Activated CD4-positive, alpha-beta T cell treated with anti-CD3 and anti-CD28 coated beads, Interleukin-2, amount 50 U/mL, for 48 hours (primary cell): ENCODE data around the gene UTS2B.
"Not testable (repeated sequence)": the region's sequence is repeated elsewhere in the genome, so short reads cannot be mapped to it uniquely, and the experiment has no call there.

Experiments
- DNase-seq, 2 experiments: peaks; one replicate each; pipeline ENCODE4 v3.0.0-alpha.2; 2020

The UTS2B gene

DNA sequence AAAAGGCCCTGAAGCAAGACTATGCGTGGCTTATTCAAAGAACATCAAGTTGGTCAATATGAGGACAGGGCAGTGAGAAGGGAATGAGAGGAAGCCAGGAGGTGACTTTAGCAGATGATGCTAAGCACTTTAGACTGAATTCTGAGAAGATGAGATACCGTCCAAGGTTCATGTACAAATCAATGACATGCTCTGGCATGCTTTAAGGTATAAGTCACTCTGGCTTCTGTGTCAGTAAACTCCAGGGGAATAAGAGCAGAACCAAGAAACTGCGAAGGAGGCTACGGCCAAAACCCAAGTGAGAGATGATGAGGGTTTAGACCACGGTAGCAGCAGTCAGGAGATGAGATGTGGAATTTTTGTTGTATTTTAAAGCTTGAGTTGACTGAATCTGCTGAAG lies 10.0 kb downstream of the UTS2B start:
- DNase-seq: no peak

DNA sequence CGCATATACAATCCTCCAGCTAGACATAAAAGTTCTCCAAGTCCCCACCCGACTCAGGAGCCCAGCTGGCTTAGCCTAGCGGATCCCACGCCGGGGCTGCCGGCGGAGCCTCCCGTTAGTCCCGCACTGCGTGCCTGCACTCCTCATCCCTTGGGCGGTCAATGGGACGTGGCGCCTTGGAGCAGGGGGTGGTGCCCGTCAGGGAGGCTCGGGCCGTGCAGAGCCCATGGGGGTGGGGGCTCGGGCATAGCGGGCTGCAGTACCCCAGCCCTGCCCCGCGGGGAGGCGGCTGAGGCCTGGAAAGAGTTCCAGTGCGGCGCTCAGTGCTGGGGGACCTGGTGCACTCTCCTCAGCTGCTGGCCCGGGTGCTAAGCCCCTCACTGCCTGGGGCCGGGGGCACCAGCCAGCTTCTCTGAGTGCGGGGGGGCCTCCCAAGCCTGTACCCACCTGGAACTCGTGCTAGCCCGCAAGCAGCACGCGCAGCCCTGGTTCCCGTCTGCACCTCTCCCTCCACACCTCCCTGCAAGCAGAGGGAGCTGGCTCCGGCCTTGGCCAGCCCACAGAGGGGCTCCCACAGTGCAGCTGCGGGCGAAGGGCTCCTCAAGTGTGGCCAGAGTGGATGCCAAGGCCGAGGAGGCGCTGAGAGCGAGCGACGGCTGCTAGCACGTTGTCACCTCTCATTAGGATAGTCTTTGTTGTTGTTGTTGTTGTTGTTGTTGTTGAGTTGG lies 13.3 kb downstream of the UTS2B start:
- no peak for DNase-seq

DNA sequence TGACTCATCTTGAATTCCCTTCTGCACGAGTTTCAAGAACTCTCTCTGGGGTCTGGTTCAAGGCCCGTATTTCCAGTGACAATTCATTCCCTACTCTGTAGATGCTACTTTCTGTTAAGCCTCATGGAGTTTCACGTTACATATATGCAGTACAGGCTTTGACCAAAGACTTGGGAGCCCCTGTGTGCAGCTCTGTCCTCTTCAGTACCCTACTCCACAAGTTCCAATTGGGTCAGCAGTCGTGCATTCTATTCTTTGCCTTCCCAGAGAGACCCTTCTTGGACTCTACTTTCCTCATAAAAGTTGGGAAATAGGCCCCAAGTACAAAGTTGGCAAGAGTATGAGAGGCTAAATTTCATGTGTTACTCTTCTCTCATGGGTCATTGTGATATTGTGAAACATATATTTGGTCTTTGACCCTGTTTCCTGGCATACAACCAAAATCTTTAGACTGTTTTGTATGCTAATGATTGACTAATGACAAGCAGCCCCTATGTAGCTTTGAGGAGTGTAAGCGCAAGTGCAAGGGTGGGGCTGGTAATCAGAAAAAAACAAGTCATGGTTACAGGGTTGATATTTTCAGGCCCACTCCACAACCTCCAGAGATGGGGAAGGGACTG lies 16.1 kb downstream of the UTS2B start:
- DNase-seq: no peak

DNA sequence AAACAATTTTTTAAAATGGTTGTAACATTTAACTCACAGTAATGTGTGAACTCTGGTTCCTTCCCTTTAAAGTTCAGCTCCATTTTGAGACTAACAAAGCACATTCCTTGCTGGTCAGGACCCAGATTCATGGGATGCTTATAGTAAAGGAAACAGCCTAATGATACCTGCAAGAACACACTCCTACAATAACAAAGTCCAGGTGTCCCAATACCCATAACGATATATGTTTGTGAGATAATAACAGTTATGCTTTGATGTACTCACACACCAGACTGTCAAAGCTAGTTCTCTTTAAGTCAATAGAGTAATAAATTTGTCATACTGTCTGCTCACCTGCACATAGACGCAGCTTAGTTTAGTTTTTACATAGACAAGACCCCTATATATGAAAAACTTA lies 17.0 kb downstream of the UTS2B start:
- no peak for DNase-seq

DNA sequence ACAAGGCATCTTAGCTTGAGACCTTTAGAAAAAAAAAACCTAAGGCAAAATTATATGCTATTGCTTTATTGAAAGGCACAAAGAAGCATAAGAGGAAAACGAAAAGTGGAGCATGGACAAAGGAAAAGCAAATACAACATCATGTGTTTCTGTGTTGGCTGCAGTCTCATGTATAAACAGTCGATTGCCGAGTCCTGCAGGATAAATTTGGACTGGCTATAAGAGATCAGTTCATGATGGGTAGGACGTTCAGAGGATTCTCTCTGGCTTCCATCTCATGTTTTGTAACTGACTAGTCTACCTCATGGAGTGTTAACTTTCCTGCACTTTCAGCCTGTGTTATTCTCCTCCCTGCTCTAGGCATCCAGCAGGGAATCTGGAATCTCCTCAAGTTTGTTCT lies 23.0 kb downstream of the UTS2B start:
- no peak for DNase-seq

DNA sequence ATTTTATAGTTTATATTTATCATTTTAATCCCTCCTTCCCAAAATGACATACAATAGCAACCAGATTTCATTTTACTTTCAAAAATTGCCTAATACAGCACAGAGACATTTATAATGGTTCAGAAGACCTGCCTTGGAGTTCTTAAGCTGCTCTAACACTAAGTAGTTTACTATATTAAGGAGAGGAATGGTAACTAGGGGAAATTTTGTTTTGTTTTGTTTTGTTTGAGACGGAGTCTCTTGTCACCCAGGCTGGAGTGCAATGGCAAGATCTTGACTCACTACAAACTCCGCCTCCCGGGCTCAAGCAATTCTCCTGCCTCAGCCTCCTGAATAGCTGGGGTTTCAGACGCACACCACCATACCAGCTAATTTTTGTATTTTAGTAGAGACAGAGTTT lies 23.9 kb downstream of the UTS2B start:
- no peak for DNase-seq

DNA sequence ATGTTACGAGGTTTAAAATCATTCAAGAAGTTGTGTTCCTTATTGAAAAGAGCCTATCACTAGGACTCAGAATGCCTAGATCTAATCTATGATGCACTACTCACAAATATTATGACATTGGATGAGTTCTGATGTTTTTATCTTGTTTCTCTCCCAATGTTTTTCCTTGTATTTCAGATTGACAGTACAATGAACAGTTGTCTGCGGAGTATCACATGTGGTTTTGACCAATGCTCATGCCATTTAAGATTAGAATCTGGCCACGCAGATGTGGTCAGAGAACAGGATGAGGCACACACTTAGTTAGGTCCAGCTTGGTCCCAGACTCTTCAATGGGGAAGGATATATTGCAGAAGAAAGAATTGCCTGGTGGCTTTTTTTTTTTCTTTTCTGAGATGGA lies 26.7 kb downstream of the UTS2B start:
- no peak for DNase-seq

DNA sequence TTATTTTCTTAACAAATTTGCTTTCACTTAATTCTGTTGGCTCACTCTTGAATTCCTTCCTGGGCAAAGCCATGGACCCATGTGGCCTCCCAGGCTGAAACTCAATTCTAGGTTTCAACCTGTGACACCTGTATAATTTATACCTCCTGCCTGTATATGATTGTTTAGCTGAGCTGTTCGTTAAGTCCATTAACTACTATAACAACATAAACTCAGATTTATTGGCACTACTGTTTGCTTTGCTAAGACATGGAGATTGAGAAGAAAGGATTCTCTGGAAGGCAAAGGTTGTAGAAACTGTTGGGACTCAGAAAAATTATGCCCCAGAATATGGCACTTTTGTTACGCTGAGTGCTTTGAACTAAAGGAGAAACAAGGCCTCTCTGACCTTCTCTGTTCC lies 27.9 kb downstream of the UTS2B start:
- no peak for DNase-seq

DNA sequence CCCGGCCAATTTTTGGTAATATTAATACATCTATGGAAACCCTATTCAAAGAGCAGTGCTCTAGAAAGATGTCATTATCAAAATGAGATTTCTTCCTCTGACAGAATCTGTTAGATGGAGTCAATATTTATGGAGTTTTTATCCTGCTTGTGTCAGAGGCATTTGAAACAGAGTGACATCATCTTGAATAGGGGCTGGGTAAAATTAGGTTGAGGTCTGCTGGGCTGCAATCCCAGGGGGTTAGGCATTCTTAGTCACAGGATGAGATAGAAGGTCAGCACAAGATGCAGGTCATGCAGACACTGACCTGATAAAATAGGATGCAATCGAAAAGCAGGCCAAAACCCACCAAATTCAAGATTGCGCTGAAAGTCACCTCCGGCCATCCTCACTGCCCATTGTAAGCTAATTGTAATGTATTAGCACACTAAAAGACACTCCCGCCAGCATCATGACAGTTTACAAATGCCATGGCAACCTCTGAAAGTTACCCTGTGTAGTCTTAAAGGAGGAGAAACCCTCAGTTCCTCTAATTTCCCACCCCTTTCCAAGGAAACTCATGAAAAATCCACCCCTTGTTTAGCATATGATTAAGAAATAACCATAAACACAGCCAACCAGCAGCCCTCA lies 28.4 kb downstream of the UTS2B start:
- no peak for DNase-seq

DNA sequence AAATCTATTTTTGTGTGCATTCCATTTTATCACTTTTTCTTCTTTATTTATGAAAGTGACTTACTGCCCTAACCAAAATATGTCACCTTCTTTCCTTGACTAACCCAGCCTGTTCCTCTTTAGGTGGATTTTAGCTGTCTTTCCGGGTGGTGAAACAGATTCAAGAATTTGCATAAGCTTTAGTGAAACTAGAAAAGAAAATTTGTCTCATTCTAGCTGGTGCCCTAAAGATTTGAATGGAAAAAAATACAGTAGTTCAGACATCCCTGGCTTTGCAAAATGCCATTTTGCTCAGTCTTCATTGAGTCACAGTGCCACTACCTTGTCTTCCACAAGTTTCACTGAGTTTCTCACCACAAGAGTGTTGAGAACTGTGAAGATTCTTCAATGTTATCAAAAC lies 29.3 kb downstream of the UTS2B start:
- no peak for DNase-seq

DNA sequence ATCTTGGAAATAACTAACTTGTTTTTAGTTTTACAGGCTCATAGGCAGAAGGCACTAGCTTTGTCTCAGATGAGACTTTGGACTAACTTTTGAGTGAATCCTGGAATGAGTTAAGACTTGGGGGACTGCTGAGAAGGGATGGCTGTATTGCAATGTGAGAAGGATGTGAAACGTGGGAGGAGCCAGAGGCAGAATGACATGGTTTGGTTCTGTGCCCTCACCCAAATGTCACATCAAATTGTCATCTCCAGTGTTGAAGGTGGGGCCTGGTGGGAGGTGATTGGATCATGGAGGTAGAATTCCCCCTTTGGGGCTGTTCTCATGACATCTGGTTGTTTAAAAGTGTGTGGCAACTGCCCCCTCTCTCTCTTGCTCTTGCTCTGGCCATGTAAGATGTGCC lies 29.9 kb downstream of the UTS2B start:
- no peak for DNase-seq

DNA sequence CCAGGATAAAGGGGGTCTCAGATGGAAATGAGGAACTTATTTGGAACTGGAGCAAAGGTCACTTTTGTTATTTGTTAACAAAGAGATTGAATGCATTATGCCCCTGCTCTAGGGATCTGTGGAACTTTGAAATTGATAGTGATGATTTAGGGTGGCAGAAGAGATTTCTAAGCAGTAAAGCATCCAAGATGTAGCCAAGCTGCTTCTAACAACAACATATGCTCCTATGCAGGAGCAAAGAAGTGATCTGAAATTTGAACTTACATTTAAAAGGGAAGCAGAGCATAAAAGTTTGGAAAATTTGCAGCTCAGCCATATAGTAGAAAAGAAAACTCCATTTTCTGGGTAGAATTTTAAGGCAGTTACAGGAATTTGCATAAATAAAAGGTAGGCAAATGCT lies 31.5 kb downstream of the UTS2B start:
- no peak for DNase-seq

DNA sequence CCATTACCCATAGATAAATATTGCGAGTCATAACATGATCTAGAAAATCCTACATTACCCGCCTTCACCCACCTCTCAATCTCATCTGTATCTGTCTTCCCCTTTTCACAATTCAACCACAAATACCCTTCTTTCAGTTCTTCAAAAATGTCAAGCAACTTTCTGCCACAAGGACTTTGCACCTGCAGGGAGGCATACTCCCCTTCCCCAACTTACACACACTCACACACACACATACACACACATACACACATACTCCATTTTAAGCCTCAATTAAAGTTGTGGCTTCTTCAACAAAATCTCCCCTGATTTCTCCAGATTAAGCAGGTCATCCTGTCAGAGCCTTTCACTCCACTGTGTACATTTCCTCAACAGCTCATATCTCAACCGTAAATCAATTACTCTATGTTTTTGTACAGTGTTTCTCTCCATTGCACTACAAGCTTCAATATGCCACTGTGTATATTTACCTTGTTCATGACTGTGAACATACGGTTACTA lies 34.2 kb downstream of the UTS2B start:
- DNase-seq: no peak

DNA sequence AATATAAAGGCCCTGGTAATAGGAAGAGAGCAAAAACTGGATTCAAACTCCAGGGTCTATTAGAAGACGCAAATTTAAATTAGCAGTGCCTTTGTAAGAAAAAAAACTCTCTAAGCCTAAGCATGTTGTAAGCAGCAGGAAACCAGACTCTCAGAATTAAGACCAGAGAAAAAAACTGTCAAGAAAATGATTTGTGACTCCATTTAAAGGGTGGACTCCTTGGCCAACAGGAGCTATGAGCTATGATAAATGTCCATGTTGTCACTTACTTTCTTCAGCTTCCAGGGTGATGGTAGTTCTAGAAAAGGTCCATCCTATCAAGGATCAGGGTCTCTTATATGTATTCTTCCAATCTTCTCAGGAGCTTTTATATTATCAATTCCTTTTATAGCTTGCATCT lies 36.0 kb downstream of the UTS2B start:
- DNase-seq: no peak

DNA sequence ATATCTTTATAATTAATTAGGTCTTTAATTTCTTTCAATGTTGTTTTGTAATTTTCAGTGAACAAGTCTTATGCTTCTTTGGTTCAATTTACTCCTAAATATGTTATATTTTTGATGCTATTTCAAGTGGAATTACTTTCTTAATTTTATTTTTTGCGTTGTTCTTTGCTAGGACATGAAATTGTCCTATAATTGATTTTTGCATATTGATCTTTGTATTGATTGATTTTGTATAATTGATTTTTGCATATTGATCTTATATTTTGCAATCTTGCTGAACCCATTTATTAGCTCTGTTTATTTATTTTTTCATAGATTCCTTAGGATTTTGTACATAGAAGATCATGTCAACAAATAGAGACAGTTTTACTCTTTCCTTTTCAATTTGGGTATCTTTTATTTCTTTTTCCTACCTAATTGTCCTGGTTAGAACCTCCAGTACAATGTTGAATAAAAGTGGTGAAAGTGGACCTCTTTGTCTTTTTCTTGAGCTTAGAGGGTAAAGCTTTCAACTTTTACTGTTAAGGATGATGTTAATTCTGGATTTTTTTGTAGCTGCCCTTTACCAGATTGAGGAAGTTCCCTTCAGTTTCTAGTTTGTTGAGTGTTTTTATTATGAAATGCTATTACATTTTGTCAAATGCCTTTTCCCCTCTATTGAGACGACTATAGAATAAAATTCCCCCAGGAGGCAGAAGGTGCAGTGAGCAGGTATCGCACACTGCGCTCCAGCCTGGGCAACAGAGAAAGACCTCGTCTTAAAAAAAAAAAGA lies 37.9 kb downstream of the UTS2B start:
- DNase-seq: no peak

DNA sequence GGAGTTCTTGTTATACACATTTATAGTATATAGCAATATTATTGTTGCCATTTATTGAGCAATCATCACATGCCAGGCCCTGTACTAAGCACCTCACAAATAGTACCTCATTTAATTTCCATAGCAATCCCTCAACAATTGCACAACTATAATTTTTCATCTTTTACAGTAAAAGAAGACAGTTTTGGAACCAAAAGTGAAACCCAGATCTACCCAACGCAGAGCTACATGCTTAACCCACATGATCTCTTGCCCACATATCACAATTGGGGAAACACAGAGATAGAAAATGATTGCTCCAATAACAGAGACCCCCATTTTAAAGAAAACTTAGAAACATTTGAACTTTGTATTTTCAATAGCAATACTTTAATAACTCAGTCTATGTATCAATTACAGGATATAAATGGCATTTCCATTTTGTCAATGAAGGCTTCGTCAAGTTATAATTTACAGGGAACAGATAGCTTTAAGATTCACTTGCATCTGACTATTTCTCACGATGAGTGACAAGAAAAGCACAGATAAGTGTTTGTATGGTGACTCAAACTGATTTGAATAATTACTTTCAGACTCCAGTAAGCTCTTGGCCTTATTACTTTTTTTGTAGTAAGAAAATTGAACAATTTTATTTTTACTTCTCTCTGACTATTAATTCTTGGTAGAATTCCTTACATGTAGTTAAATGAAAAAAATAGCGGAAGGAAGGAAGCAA lies 39.9 kb downstream of the UTS2B start:
- no peak for DNase-seq

DNA sequence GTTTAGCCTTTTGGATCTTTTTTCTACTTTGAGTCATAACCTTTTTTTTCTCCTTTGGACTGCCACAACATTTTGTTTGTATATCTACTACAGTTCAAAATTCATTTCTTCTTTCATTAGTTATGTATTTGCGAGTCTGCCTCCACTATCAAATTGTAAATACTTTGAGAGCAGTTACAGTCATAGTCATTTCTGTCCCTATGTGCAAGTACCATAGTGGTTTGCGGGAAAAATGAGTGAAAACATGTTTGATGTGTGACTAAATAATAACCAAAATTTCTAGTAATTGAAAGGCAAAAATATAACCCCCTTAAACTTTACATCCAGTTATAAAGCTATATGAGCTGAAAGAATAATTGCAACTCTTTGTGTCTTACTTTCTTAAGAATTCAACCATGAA lies 46.9 kb downstream of the UTS2B start:
- DNase-seq: no peak

DNA sequence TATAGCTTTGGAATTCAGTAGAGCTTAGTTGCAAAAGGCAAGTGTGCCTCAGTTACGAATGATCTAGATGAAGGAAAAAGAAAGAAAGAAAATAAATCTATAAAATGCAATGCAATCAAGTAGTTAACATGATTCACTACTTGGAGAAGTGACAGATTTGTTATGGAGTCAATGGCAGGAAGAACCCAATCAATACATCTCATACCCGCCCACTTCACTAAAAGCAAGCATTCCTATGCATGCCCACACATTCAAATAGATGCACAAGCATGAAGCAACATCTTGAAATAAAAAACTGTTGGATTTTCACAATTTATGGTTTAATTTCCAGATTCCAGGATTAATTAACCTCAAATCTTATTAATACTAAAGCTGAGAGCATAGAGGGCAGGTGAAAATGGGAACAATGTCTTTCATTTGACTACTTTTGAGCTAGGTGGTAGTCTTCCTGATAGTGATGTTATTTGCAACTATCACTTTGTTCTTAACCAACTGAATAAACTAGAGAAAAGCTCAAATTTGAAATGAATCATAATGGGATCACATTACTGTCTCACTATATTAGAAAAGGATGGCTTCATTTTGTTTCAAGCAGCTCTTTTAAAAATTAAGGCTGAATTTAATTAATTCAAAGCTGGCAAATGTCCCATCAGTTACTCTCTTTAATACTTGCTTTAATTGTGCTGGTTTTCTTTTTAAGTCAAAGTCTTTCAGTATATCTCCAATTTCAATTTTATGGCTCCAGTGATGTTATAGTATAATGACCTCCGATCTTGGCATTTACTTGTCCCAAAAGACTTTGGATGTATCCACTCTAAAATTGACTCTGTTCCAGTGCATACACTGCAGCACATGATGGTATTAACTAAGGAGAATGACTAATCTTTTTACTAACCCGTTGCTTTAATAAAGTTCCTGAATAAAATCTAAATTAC lies 47.8 kb downstream of the UTS2B start:
- DNase-seq: no peak

DNA sequence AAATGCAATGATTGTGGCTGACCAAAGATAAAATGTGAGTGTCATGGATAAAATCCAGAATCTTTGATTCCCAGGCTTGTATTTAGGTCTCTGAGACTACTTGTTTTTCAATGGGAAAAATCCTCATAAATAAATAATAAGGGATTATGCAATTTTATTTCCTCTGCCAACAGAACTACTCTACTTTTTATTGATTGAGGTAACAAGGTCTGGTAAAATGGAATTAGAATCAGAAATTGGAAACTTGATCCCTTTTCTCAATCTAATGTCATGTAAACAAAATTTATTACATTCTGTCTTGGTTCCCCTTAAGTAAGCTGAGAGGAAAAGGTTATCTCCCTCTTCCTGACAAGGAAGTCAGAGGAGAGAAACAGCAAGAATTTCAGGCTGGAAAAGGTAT lies 49.4 kb downstream of the UTS2B start:
- no peak for DNase-seq

DNA sequence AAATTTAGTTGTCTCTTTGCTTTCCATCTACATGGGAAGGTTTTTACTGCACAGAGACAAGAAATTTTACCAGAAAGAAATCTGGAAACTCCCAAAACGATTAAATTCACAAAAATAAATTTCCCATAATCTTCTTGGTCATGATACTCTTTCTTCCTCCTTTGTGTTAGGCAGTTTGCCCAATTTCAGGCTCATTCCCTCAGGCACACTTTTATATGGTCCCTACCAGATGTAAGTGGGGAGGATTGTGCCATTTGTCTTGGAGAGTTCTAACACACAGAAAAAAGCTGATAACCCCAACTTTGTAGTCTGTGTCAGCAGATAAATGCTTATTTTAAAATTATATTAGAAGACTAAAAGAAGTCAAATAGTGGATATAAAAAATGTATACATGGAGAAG lies 50.2 kb downstream of the UTS2B start:
- no peak for DNase-seq

DNA sequence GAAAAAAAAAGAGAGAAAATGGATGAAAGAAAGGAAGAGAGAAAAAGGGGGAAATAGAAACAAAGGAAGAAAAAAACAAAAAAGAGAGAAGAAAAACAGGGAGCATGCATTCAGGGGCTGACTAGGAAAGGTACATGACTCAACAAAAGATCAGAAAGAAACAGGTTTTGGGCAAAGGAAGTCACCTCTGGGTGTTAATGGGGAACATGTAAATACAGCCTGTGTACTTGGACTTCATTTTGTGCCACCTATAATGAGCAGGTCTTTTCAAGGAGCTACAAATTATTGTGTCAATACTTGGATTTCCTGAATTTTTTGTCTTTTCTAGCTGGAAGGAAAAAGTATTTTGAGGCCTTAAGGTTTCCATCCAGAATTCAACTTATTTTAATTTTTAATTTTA lies 54.6 kb downstream of the UTS2B start:
- DNase-seq: no peak

DNA sequence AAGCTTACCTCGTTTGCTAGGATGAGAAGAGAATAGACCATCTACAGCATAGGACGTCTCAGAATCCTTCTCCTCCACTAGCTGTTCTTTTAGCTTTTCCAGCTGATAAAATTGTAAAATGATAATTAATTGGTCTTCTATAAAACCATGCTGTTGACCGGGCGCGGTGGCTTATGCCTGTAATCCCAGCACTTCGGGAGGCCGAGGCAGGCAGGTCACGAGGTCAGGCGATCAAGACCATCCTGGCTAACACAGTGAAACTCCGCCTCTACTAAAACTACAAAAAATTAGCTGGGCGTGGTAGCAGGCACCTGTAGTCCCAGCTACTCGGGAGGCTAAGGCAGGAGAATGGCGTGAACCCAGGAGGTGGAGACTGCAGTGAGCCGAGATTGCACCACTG lies 55.1 kb downstream of the UTS2B start:
- DNase-seq: not testable (repeated sequence)
